ENCODE results near the gene GRIN2A.

Gene GRIN2A

DNA sequence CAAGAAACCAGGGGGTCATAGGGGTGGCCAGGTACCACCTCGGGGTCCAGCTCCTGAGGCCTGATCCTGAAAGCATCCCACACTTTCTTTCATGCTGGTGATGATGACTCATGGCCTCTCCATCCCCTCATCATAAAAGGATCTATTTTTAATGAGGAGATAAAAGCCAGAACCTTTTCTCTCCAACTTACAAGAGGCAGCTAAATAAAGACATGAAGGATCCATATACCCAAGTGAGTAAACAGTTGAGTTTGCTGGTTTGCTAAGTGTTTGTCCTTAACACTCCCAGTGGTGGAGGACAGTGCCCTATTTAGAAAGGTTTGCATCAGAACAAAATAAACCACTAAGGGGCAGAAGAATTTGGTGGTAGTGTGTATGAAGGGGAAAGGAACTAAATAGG, 383.8 kb downstream of the GRIN2A start:
- no peak overlapping the region for H3K4me3 ChIP-seq (ENCODE audit: low read depth, low read length)
- TF ChIP-seq CTCF (IDR thresholded peaks at IDR 0.05; ENCODE audit: low read depth, low read length): no peak

- H3K4me3 ChIP-seq (ENCODE audit: low read depth, low read length): no peak overlapping the region
- no peak for TF ChIP-seq CTCF (IDR thresholded peaks at IDR 0.05; ENCODE audit: low read depth, low read length)
Observed at GRCh38 chr16:9797306-9797705, 384.9 kb downstream of the GRIN2A start.

- H3K4me3 ChIP-seq (ENCODE audit: low read depth, low read length): no peak overlapping the region
- no peak for TF ChIP-seq CTCF (IDR thresholded peaks at IDR 0.05; ENCODE audit: low read depth, low read length)
Observed at GRCh38 chr16:9793623-9794022, 388.6 kb downstream of the GRIN2A start.

GRCh38 chr16:9791556-9791955, 390.7 kb downstream of the GRIN2A start:
- no peak overlapping the region for H3K4me3 ChIP-seq (ENCODE audit: low read depth, low read length)
- TF ChIP-seq CTCF (IDR thresholded peaks at IDR 0.05; ENCODE audit: low read depth, low read length): no peak

GRCh38 chr16:9790199-9790598, 392.0 kb downstream of the GRIN2A start:
- no peak overlapping the region for H3K4me3 ChIP-seq (ENCODE audit: low read depth, low read length)
- TF ChIP-seq CTCF (IDR thresholded peaks at IDR 0.05; ENCODE audit: low read depth, low read length): no peak

GRCh38 chr16:9787717-9788116, 394.5 kb downstream of the GRIN2A start:
- no peak for TF ChIP-seq CTCF (IDR thresholded peaks at IDR 0.05; ENCODE audit: low read depth, low read length)
- no peak overlapping the region for H3K4me3 ChIP-seq (ENCODE audit: low read depth, low read length)

DNA sequence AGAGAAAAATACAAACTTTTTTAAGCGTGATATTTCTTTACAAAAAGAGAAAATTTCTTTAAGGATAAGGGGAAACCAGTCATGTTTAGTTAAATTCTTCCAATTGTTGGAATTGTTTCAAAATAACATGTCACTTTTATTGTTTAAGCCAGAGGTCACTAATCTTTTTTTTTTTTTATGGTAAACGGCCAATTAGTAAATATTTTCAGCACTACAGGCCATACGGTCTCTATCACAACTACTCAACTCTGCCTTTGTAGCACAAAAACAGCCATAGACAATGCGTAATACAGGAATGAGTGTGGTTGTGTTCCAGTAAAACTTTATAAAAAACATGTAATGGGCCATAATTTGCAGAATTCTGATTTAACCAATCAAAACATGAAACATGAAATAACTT, 401.4 kb downstream of the GRIN2A start:
- no peak for TF ChIP-seq CTCF (IDR thresholded peaks at IDR 0.05; ENCODE audit: low read depth, low read length)
- no peak overlapping the region for H3K4me3 ChIP-seq (ENCODE audit: low read depth, low read length)
